GM19351 (cell line): ENCODE results near the gene TCFL5.

Source experiments
- ATAC-seq: cut with Tn5 transposase; IDR thresholded peaks from one replicate; pipeline ENCODE4 v1.9.1; 2021; ENCODE audit warnings: mild to moderate bottlenecking, moderate library complexity; ENCODE audit not compliant: unreplicated experiment

TCFL5 gene

GRCh38 chr20:62801284-62802010 lies 60.2 kb downstream of the TCFL5 start:
- ATAC-seq = no peak

GRCh38 chr20:62800314-62801259 lies 61.0 kb downstream of the TCFL5 start:
- no peak for ATAC-seq

GRCh38 chr20:62799873-62800272 lies 61.7 kb downstream of the TCFL5 start:
- no peak for ATAC-seq

GRCh38 chr20:62799459-62799858 lies 62.2 kb downstream of the TCFL5 start:
- no peak for ATAC-seq

DNA sequence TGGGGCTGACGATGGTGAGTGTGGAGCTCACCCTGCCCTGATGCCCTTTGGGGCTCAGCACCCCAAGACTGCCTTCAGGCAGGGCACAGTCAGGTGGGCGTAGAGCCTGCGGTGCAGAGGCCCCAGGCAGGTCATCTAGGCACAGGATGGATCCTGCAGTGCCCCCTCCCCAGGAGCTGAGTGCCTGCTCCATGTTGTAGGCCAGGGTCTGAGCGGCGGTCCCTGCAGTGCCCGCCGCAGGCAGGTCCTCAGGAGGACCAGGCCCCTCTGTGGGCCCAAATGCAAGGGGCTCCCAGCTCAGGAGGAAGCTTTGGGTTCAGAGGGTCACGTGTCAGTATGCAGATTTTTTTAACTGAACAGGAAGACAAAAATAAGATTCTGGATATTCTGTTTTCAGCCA lies 62.6 kb downstream of the TCFL5 start:
- no peak for ATAC-seq

GRCh38 chr20:62797671-62798532 lies 63.7 kb downstream of the TCFL5 start:
- no peak for ATAC-seq

GRCh38 chr20:62796699-62797491 lies 64.7 kb downstream of the TCFL5 start:
- peak; percentile 6 for ATAC-seq

GRCh38 chr20:62795023-62795761 lies 66.4 kb downstream of the TCFL5 start:
- ATAC-seq = no peak

DNA sequence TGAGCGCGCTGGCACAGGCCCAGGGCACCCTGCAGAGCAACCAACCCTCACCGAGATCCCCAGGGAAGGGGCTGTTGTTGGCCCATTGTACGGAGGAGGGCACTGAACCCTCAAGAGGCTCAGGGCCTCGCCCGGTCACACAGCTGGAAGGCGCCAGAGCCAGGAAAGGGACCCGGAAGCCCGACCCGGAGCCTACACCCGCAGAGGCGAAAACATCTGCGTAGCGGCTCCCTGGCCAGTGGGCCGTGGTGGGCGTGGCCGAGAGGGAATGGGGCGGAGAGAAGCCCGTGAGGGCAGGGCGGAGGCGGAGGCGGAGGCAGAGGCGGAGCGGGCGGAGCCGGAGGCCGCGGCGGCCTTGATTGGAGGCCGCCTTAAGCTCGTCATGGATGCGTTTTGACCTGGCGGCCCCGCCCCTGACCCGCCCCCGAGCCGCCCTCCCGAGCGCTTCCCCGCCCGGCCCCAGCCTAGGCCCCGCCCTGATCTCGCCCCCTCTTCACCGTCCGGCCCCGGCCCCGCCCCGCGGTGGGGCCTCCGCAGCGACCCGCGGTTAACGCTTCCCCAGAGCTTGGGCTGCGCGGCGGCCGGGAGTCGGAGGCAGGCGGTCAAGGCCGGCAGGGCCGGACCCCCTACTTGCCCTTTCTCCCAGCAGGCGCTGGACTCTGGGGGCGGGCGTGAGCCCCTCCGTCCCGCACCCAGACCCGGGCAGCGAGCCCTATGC lies 67.5 kb downstream of the TCFL5 start:
- peak; percentile 72 for ATAC-seq

DNA sequence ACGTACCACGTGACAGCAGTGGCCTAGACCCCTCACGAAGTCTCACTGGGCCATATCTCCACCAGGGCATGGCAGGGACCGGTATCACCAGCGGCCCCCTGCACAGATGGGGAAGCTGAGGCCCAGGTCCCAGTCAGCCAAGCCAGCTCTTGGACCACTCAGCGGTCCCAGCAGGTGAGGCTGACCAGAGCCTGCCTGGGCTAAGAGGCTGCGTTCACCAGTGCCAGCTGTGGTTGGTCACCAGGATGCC lies 67.9 kb downstream of the TCFL5 start:
- ATAC-seq = peak; percentile 5

DNA sequence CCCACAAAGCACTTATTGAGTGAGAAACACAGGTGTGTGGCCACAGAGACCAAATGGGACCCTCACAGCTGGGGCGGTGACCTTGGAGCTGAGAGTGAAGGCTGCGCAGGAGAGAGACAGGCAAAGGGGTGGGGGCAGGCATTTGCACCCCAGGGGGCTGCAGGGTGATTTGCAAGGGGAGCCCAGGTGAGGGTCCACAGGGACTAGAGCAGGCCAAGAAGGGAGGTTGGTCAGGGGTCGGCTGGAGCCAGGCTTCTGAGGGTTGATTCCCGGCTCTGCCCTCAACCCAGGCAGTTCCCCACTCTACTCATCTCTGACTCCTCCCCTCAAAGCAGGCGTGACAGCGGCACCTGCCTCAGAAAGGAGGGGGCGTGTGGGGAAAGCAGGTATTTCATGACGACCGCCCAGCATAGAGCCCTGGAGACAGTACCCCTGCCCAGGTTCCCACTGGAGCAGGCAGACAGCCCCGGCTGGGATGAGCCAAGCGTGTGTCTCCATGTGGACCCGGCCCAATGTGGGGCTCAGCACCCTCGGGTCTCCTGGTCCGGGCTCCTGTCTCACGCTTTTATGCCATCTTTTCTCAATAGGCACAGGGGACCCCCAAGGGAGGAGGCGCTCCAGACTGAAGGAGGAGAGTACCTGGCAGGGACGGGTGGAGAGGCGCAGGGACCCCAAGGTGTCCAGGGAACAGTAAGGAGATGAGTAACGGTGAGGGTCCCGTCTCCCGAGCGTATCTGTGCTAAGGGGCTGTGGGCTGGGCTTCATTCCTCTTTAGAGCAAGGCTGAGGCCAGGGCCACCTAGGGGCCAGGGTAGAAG lies 68.5 kb downstream of the TCFL5 start:
- no peak for ATAC-seq

DNA sequence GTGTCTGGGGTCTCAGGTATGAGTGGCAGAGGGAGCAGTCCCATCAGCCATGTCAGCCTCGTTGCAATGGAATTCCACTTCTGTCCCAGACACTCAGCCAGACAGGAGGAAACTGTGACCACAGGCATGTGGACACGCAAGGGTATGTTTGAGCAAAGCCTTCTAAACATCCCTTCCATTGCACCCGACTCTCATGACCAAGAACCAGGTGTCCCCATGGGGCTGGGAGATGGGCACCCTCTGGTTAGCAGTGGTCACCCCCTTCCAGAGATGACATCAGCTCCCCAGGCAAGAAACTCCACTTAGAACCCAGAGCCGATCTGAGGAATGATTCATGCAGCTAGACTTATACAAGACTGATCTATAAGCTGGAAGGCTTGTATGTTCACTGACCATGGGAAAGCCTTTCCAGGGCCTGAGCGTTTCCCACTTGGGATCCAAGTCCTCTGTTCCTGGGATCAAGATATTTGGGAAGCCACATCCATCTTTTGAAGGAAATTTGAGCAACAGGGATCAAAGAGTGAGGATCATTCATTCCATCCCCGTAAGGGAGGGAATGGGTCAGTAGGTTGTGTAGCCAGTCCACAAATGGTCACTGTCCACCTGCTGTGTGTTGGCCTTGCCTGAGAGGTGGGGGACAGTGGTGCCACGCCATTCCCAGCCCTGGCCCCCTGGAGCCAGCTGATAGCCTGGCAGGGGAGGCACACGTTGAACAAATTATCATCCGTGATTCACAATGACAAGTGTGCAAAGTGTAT lies 69.3 kb downstream of the TCFL5 start:
- no peak for ATAC-seq

GRCh38 chr20:62791301-62792181 lies 70.1 kb downstream of the TCFL5 start:
- ATAC-seq = no peak
